GM12864 (cell line): ENCODE data around the gene TBX4.

Experiments used
- DNase-seq: peaks from one replicate; pipeline ENCODE4 v3.0.0-alpha.2; 2011; ENCODE audit warnings: low read depth
- H3K4me3 ChIP-seq: 2 replicates; pipeline ENCODE4 v1.5.1; 2011; ENCODE audit warnings: mild to moderate bottlenecking, low read depth, low read length, control low read depth
- CTCF ChIP-seq: IDR thresholded peaks from 2 replicates; pipeline ENCODE4 v1.5.1; 2011; ENCODE audit warnings: low read depth, mild to moderate bottlenecking, moderate library complexity, low read length, control low read depth, inconsistent platforms; ENCODE audit errors: missing control alignments

TBX4 gene

GRCh38 chr17:61459939-61460718 is 7.9 kb downstream of the TBX4 start:
- H3K4me3 ChIP-seq, result no peak overlapping the region
- DNase-seq, result no peak
- no peak for TF ChIP-seq CTCF

GRCh38 chr17:61460796-61461585 is 8.8 kb downstream of the TBX4 start:
- DNase-seq, result no peak
- no peak for TF ChIP-seq CTCF
- H3K4me3 ChIP-seq, result no peak overlapping the region

GRCh38 chr17:61461586-61461966 is 9.4 kb downstream of the TBX4 start:
- no peak for DNase-seq
- no peak for TF ChIP-seq CTCF
- no peak overlapping the region for H3K4me3 ChIP-seq

- H3K4me3 ChIP-seq, result no peak overlapping the region
- no peak for DNase-seq
Measured at GRCh38 chr17:61461967-61462718, 9.9 kb downstream of the TBX4 start.

GRCh38 chr17:61462719-61463315 is 10.6 kb downstream of the TBX4 start:
- no peak for TF ChIP-seq CTCF
- no peak overlapping the region for H3K4me3 ChIP-seq
- DNase-seq, result no peak

More at GRCh38 chr17:61461967-61462718, 9.9 kb downstream of the TBX4 start:
- TF ChIP-seq CTCF, result no peak

GRCh38 chr17:61463316-61464129 is 11.3 kb downstream of the TBX4 start:
- no peak for TF ChIP-seq CTCF
- no peak for DNase-seq
- H3K4me3 ChIP-seq, result no peak overlapping the region
